ENCODE measurements around the gene ARRB2. TPM values are rescaled to one million over a fixed set of nuclear protein-coding genes. Genes with fewer than 3 reads are reported as not detected.

The ARRB2 gene
- total RNA-seq, 1 experiment from 2014 or later, result 82.2 TPM

DNA sequence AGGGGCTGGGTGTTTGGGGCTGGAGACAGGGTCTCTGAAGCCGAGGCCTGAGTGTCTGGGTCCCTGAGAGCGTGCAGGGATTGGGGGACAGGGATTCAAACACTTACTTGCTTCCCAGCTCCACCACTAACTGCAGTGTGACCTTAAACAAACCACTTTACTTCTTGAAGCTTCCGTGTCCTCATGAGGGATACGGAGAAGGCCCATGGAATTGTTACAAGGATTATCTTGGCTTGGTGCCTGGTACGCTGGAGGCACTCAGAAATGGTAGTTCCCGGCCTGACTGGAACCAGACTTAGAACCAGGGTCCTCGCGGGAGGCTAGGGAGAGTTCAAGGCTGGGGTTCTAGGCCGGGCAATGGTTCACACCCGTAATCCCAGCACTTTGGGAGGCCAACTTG is 32.2 kb downstream of the ARRB2 start:
- no peaks in the 10 kb centered on the region for H3K9me3 ChIP-seq (ENCODE audit: low read depth, low read length, poor library complexity, severe bottlenecking)
- H3K4me1 ChIP-seq (ENCODE audit: insufficient read depth, low read length, poor library complexity, severe bottlenecking), result peaks cover 8% of the 10 kb centered on the region
- H3K27ac ChIP-seq (ENCODE audit: low read depth, low read length, poor library complexity, severe bottlenecking), result no peak overlapping the region
- TF ChIP-seq CTCF (conservative IDR thresholded peaks at IDR 0.05; ENCODE audit: low read depth, low read length), result no peak
- no peak for TF ChIP-seq EZH2 (IDR thresholded peaks at IDR 0.05; ENCODE audit: borderline replicate concordance, low read depth, low read length, poor library complexity, severe bottlenecking)
- POLR2A ChIA-PET (ENCODE audit: low non-redundant PET), result no interaction called here
- BruUV-seq (replicated peaks), result no TSS peak
- H3K36me3 ChIP-seq (ENCODE audit: insufficient read depth, low read length, poor library complexity, severe bottlenecking), result no peaks in the 10 kb centered on the region
- peaks cover 13% of the 10 kb centered on the region for H3K27me3 ChIP-seq (replicated peaks; ENCODE audit: insufficient read depth, low read depth, low read length, poor library complexity)
- CTCF ChIA-PET, result no interaction called here
- DNase-seq (ENCODE audit: low spot score), result no peak
- no peak overlapping the region for H3K4me3 ChIP-seq (ENCODE audit: low read depth, low read length, poor library complexity, severe bottlenecking)
- intact Hi-C loops (cut with micrococcal nuclease; ENCODE audit: unreplicated experiment), result no loop called here

DNA sequence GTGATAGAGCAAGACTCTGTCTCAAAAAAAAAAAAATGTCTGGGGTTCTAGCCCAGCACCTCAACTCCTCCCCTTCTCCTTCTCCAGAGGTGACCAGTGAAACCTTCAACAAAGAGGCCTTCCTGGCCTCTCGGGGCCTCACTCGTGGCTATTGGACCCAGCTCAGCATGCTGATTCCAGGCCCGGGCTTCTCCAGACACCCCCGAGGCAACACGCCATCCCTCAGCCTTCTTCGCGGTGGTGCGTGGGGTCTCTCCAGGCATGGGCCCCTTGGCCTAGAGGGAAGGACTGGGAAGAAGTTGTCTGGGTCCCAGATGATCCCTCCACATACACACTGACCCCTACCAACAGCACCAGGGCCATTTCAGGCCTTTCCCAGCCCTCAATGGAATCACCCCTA is 32.8 kb downstream of the ARRB2 start:
- intact Hi-C loops (cut with micrococcal nuclease; ENCODE audit: unreplicated experiment), result no loop called here
- TF ChIP-seq CTCF (conservative IDR thresholded peaks at IDR 0.05; ENCODE audit: low read depth, low read length) (no peak), EZH2 (IDR thresholded peaks at IDR 0.05; ENCODE audit: borderline replicate concordance, low read depth, low read length, poor library complexity, severe bottlenecking) (no peak)
- Histone ChIP-seq H3K4me1 (ENCODE audit: insufficient read depth, low read length, poor library complexity, severe bottlenecking) (peaks cover 8% of the 10 kb centered on the region), H3K36me3 (ENCODE audit: insufficient read depth, low read length, poor library complexity, severe bottlenecking) (no peaks in the 10 kb centered on the region), H3K4me3 (ENCODE audit: low read depth, low read length, poor library complexity, severe bottlenecking) (no peak overlapping the region), H3K27me3 (replicated peaks; ENCODE audit: insufficient read depth, low read depth, low read length, poor library complexity) (peaks cover 16% of the 10 kb centered on the region), H3K9me3 (ENCODE audit: low read depth, low read length, poor library complexity, severe bottlenecking) (no peaks in the 10 kb centered on the region), H3K27ac (ENCODE audit: low read depth, low read length, poor library complexity, severe bottlenecking) (no peak overlapping the region)
- CTCF ChIA-PET, result no interaction called here
- BruUV-seq (replicated peaks), result no TSS peak
- POLR2A ChIA-PET (ENCODE audit: low non-redundant PET), result no interaction called here
- DNase-seq (ENCODE audit: low spot score), result no peak

DNA sequence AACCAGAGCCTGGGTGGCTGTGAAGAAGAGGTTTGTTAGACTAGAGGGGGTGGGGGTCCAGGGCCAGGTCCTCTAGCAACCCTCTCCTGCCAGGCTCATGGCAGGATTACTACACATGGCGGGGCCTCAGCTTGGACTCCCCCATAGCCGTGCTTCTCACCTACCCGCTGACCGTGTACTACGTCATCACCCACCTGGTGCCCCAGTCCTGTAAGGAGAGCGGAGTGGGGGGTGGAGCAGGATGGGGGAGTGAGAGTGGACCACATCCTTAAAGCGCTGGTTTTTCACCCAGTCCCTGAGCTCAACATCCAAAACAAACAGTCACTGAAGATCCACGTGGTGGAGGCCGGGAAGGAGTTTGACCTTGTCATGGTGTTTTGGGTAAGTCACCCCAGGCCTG is 33.5 kb downstream of the ARRB2 start:
- Histone ChIP-seq H3K27me3 (replicated peaks; ENCODE audit: insufficient read depth, low read depth, low read length, poor library complexity) (peaks cover 16% of the 10 kb centered on the region), H3K9me3 (ENCODE audit: low read depth, low read length, poor library complexity, severe bottlenecking) (no peaks in the 10 kb centered on the region), H3K27ac (ENCODE audit: low read depth, low read length, poor library complexity, severe bottlenecking) (no peak overlapping the region), H3K4me3 (ENCODE audit: low read depth, low read length, poor library complexity, severe bottlenecking) (no peak overlapping the region), H3K4me1 (ENCODE audit: insufficient read depth, low read length, poor library complexity, severe bottlenecking) (peaks cover 7% of the 10 kb centered on the region), H3K36me3 (ENCODE audit: insufficient read depth, low read length, poor library complexity, severe bottlenecking) (no peaks in the 10 kb centered on the region)
- ChIA-PET CTCF (interaction anchor here (0.6 kb wide), 1 partner anchor 126 kb away, joined by 7 read pairs; no protein-coding TSS in a partner anchor), POLR2A (ENCODE audit: low non-redundant PET) (no interaction called here)
- BruUV-seq (replicated peaks), result no TSS peak
- TF ChIP-seq CTCF (conservative IDR thresholded peaks at IDR 0.05; ENCODE audit: low read depth, low read length) (no peak), EZH2 (IDR thresholded peaks at IDR 0.05; ENCODE audit: borderline replicate concordance, low read depth, low read length, poor library complexity, severe bottlenecking) (no peak)
- intact Hi-C loops (cut with micrococcal nuclease; ENCODE audit: unreplicated experiment), result no loop called here
- no peak for DNase-seq (ENCODE audit: low spot score)

Data from A673 (cell line).